OCI-LY1 (cell line): ENCODE data around the gene CSAD.

Source experiments
- H2AFZ ChIP-seq: fragments of 200-600 bp; sonication (generic), shearing (Covaris generic); 2 replicates; pipeline ENCODE4 v1.6.0; 2014; ENCODE audit warnings: antibody characterized with exemption, mild to moderate bottlenecking, low read length
- H3F3A ChIP-seq: fragments of 200-600 bp; sonication (generic), shearing (Covaris generic); 2 replicates; pipeline ENCODE4 v1.6.0; 2014; ENCODE audit warnings: mild to moderate bottlenecking, antibody characterized with exemption, low read length, moderate library complexity; ENCODE audit not compliant: insufficient read depth
- H3K27ac ChIP-seq: fragments of 200-600 bp; sonication (generic); 2 replicates; pipeline ENCODE4 v1.5.1; 2014; ENCODE audit warnings: low read length, mixed run types, mild to moderate bottlenecking, low read depth; ENCODE audit not compliant: poor library complexity, severe bottlenecking
- H3K27me3 ChIP-seq: fragments of 200-600 bp; sonication (generic); 2 replicates; pipeline ENCODE4 v1.6.0; 2014; ENCODE audit warnings: antibody characterized with exemption, mild to moderate bottlenecking, low read length, moderate library complexity; ENCODE audit not compliant: insufficient read depth
- H3K36me3 ChIP-seq: fragments of 200-600 bp; sonication (generic); 2 replicates; pipeline ENCODE4 v1.6.1; 2014; ENCODE audit warnings: mild to moderate bottlenecking, antibody characterized with exemption, low read length, moderate library complexity, mixed read lengths; ENCODE audit not compliant: insufficient read depth
- H3K4me1 ChIP-seq: fragments of 200-600 bp; sonication (generic); 2 replicates; pipeline ENCODE4 v1.5.1; 2014; ENCODE audit warnings: mild to moderate bottlenecking, low read length, moderate library complexity; ENCODE audit not compliant: insufficient read depth, severe bottlenecking
- H3K4me2 ChIP-seq: fragments of 200-600 bp; sonication (generic), shearing (Covaris generic); 2 replicates; pipeline ENCODE4 v1.6.1; 2014; ENCODE audit warnings: low read length
- H3K4me3 ChIP-seq: fragments of 200-600 bp; sonication (generic); 2 replicates; pipeline ENCODE4 v1.5.1; 2014; ENCODE audit warnings: low read length, low read depth, mild to moderate bottlenecking, mixed read lengths; ENCODE audit not compliant: poor library complexity, severe bottlenecking
- H3K79me2 ChIP-seq: fragments of 200-600 bp; shearing (Covaris generic); 2 replicates; pipeline ENCODE4 v1.6.1; 2016; ENCODE audit warnings: mixed run types, low read length, mixed read lengths; ENCODE audit not compliant: insufficient read depth
- H3K9ac ChIP-seq: fragments of 200-600 bp; sonication (generic), shearing (Covaris generic); 2 replicates; pipeline ENCODE4 v1.6.1; 2014; ENCODE audit warnings: mild to moderate bottlenecking, low read length, mixed read lengths
- H3K9me2 ChIP-seq: fragments of 200-600 bp; sonication (generic), shearing (Covaris generic); 2 replicates; pipeline ENCODE4 v1.6.1; 2014; ENCODE audit warnings: low read depth, mild to moderate bottlenecking, low read length, mixed read lengths
- H3K9me3 ChIP-seq: fragments of 200-600 bp; shearing (Covaris generic); 2 replicates; pipeline ENCODE4 v1.6.1; 2014; ENCODE audit warnings: low read length, mixed read lengths
- H4K20me1 ChIP-seq: fragments of 200-600 bp; sonication (generic), shearing (Covaris generic); 2 replicates; pipeline ENCODE4 v1.6.0; 2016; ENCODE audit warnings: mild to moderate bottlenecking, low read length; ENCODE audit not compliant: insufficient read depth
- CTCF ChIP-seq: fragments of 200-600 bp; sonication (generic), shearing (Covaris generic); IDR thresholded peaks from 2 replicates; pipeline ENCODE4 v1.5.1; 2017; ENCODE audit warnings: mild to moderate bottlenecking, antibody characterized with exemption, low read length, moderate library complexity, mixed read lengths
- EZH2 ChIP-seq: fragments of 200-600 bp; sonication (generic), shearing (Covaris generic); IDR thresholded peaks from 2 replicates; pipeline ENCODE4 v1.8.0; 2017; ENCODE audit warnings: borderline replicate concordance, mixed run types, mild to moderate bottlenecking, antibody characterized with exemption, low read length, moderate library complexity, mixed read lengths

Gene CSAD

GRCh38 chr12:53225635-53226424 is 45.1 kb upstream of the CSAD start:
- H3K27me3 ChIP-seq = no peaks in the 10 kb centered on the region; the same call in none of the 2 replicates
- no peaks in the 10 kb centered on the region for H4K20me1 ChIP-seq
- H3K4me1 ChIP-seq = peaks cover 8% of the 10 kb centered on the region
- H3K27ac ChIP-seq = no peak overlapping the region
- no peak overlapping the region for H2AFZ ChIP-seq
- H3K4me2 ChIP-seq = no peak overlapping the region
- H3K4me3 ChIP-seq = no peak overlapping the region
- no peaks in the 10 kb centered on the region for H3K9me2 ChIP-seq
- no peaks in the 10 kb centered on the region for H3K9me3 ChIP-seq
- no peak overlapping the region for H3K9ac ChIP-seq
- H3K36me3 ChIP-seq = no peaks in the 10 kb centered on the region
- H3K79me2 ChIP-seq = no peaks in the 10 kb centered on the region
- TF ChIP-seq EZH2 = no peak
- no peak for TF ChIP-seq CTCF
- no peaks in the 10 kb centered on the region for H3F3A ChIP-seq

GRCh38 chr12:53224897-53225634 is 44.3 kb upstream of the CSAD start:
- no peak for TF ChIP-seq EZH2
- TF ChIP-seq CTCF = no peak
- no peaks in the 10 kb centered on the region for H3K79me2 ChIP-seq
- no peaks in the 10 kb centered on the region for H3K9me2 ChIP-seq
- no peak overlapping the region for H3K9ac ChIP-seq
- no peak overlapping the region for H3K4me2 ChIP-seq
- no peak overlapping the region for H3K27ac ChIP-seq
- no peaks in the 10 kb centered on the region; the same call in 1 of the 2 replicates for H3K27me3 ChIP-seq
- H3K9me3 ChIP-seq = no peaks in the 10 kb centered on the region
- H4K20me1 ChIP-seq = no peaks in the 10 kb centered on the region
- H3K36me3 ChIP-seq = no peaks in the 10 kb centered on the region
- no peak overlapping the region for H3K4me3 ChIP-seq
- H2AFZ ChIP-seq = no peak overlapping the region
- peaks cover 14% of the 10 kb centered on the region for H3K4me1 ChIP-seq
- H3F3A ChIP-seq = no peaks in the 10 kb centered on the region

- H3K27me3 ChIP-seq = no peaks in the 10 kb centered on the region; the same call in 1 of the 2 replicates
- no peak overlapping the region for H3K4me3 ChIP-seq
- H4K20me1 ChIP-seq = no peaks in the 10 kb centered on the region
- no peaks in the 10 kb centered on the region for H3F3A ChIP-seq
- H3K79me2 ChIP-seq = no peaks in the 10 kb centered on the region
- H3K4me1 ChIP-seq = peaks cover 22% of the 10 kb centered on the region
- H3K9me3 ChIP-seq = no peaks in the 10 kb centered on the region
- no peak overlapping the region for H2AFZ ChIP-seq
- H3K9ac ChIP-seq = no peak overlapping the region
- no peaks in the 10 kb centered on the region for H3K36me3 ChIP-seq
- no peak overlapping the region for H3K4me2 ChIP-seq
- no peak overlapping the region for H3K27ac ChIP-seq
- H3K9me2 ChIP-seq = no peaks in the 10 kb centered on the region
- TF ChIP-seq CTCF = peak; percentile 21; the same call in 1 of the 2 replicates
- no peak for TF ChIP-seq EZH2
Observed at GRCh38 chr12:53224061-53224896, 43.6 kb upstream of the CSAD start.
